GM19025 (cell line): ENCODE data around the gene LRRC14B.
A peak's percentile ranks its signal among the peaks of the same experiment; 100 is the strongest.
"Not testable (repeated sequence)": the region's sequence is repeated elsewhere in the genome, so short reads cannot be mapped to it uniquely, and the experiment has no call there.

Source experiments
- ATAC-seq: cut with Tn5 transposase; IDR thresholded peaks from one replicate; pipeline ENCODE4 v1.9.1; 2021; ENCODE audit warnings: mild to moderate bottlenecking, low read depth, moderate library complexity; ENCODE audit not compliant: unreplicated experiment

Gene LRRC14B

DNA sequence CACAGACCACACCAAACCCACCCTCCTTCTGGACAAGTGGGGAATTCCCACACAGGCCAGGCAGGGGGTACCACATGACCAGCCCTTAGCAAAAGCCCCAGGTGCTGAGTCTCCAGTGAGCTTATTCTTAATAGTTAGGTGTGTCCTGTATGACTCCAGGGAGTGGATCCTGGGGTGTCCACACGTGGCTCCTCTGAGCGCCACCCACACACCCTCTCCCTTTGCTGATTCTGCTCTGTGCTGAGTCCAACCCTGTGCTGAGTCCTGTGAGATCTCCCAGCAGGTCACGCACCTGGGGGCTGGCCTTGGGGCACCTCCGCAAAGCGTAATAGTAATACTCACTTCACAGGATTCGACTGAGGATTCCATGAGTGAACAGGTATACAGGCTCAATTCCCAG is 12.7 kb downstream of the LRRC14B start:
- no peak for ATAC-seq

DNA sequence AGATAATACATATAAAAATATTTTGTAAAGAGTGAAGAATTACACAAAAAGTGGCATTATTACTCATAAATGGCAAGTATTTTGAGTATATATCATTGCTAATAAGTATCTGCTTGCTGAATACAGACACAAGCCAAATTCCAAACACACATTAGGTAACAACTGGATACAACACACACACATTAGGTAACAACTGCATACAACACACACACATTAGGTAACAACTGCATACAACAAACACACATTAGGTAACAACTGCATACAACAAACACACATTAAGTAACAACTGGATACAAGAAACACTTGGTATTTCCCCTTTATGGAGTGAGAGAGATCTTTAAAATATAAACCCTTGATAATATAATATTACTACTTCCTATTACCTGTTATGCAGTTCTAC is 13.2 kb downstream of the LRRC14B start:
- ATAC-seq: no peak

DNA sequence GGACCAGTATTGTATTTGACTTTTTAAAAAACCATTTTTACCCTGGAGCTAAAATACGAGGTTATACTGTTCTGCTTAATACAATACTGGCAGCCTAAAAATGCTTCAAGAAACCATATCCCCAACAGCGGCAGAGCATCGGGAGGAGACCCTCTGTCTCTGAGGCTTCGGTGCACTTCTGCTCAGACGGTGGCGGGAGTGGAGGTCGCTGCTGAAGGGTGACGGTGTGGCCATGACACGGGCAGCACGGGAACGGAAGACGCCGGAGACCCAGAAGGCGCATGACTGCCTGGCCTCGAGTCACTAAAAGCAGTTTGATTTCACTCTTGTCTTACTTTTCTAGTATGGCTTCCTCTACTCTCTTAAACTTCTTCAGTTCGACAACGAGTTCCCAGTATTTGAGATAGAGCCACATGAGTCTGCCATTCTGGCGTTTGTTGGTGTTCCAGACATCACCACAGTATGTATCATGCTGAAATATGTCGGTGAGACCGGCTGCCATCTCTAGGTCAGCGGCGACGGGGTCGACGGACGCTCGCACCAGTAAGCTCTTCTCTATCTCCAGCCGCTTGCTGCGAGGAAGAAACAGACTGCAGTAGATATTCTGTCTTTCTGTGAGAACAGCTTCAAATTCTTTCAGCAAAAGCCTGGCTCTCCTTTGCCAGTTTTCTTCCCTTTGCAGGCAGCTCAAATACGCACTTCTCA is 13.8 kb downstream of the LRRC14B start:
- ATAC-seq: no peak

DNA sequence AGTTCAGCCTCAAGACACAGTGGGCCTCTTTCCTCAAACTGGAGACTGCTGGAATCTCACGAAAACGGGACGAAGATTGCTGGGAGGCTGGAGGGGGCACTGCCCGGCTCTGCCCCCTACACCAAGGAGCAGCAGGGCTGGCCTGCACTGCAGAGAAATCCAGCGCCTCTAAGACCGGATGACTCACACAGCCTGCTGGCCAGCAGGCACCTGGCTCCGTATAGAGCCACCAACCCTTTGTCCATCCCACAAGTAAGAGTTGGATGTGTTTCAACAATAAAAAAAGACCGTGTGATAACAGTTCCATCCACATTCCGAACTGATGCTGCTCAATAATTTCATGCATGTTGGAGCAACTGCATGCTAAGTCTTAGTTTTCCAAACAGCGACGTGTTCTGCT is 15.1 kb downstream of the LRRC14B start:
- no peak for ATAC-seq

- ATAC-seq: no peak
Observed at GRCh38 chr5:206927-207536, 15.7 kb downstream of the LRRC14B start.

DNA sequence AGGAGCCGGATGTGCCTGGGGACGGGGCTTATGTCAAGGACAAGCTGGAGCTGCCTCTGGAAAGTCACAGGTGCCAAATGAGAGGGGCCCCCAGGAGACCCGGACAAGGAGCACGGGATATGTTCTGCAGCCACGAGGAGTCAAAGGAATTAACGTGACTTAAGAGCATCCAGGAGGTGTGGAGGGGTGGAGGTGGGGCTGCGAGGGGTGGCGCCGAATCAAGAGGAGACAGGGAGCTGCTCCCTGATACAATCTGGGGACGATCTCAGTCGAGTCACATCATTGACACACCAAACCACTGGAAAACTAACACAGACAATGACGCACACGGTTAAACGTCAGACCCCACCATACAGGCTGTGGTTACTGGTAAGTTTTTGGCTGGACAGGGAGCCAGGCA is 16.3 kb downstream of the LRRC14B start:
- ATAC-seq: no peak

DNA sequence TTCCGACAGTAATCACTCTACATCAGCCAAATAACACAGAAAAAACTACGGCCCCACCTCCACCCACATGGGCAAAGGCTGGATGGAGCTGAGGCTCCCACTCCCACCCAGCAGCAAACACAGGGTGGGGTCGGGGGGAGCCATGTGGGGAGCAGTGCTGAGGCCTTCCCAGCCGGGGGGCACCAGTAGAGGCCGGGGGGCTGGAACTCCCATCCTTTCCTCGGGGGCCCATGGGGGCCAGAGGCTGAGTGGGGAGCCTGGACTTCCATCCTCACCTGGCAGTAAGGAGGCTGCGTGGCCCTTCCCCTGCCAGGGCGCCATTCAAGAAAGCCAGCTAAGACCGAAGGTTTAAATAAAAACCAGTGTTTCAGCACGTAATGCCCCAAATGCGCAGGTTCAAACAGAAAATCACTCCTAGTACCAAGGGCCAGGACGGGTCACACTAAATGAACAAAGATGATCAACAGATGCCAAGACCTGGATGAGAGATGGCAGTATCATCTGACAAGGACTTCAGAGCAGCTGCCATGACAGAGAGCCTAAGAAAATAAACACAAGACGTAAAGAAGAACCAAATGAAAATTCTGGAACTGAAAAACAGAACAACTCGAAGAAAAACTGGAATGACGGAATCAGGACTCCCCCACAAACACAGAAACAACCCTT is 17.3 kb downstream of the LRRC14B start:
- no peak for ATAC-seq

- no peak for ATAC-seq
Observed at GRCh38 chr5:213803-214395, 22.6 kb downstream of the LRRC14B start.

- not testable (repeated sequence) for ATAC-seq
Observed at GRCh38 chr5:215256-215655, 24.0 kb downstream of the LRRC14B start.

DNA sequence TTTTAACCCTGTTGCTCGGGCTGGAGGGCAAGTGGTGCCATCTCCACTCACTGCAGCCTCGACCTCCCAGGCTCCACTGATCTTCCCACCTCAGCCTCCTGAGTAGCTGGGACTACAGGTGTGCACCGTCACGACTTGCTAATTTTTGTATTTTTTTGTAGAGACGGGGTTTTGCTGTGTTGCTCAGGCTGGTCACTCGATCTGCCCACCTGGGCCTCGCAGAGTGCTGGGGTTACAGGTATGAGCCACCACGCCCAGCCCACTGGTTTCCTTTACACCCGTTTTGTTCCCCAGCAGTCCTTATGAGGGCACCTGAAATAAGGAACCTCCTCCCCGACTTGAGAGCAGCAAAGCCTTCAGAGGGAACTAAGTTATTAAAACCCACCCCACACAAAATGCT is 24.8 kb downstream of the LRRC14B start:
- not testable (repeated sequence) for ATAC-seq

- ATAC-seq: peak; percentile 79
Observed at GRCh38 chr5:217494-218456, 26.5 kb downstream of the LRRC14B start, which contains the start of the genes CCDC127 and SDHA. Gene CCDC127 (minus strand): TSS chr5:218153. CDS start chr5:216849, 1,304 bp downstream. Gene SDHA (plus strand): TSS chr5:218320. CDS start chr5:218356, 36 bp downstream.

GRCh38 chr5:218457-219291 is 27.4 kb downstream of the LRRC14B start:
- peak; percentile 21 for ATAC-seq

DNA sequence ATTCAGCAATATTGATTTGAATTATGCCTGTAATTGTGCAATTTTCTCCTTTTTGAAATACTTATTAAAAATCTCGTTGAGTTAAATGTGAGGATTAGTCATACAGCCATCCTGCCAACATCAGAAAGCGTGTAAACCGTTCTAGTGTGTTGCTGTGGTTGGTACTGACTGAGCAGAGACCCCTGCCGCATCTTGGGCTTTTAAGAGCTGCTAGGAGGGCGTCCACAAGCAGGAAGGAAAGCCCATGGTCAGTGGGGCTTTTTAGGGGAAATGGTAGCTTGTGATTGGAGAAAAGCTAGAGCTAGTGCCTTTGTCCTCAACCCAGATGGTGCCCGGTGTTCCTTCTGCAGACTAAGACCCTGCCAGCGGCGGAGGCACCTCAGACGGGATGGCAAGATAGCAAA is 28.2 kb downstream of the LRRC14B start:
- no peak for ATAC-seq

DNA sequence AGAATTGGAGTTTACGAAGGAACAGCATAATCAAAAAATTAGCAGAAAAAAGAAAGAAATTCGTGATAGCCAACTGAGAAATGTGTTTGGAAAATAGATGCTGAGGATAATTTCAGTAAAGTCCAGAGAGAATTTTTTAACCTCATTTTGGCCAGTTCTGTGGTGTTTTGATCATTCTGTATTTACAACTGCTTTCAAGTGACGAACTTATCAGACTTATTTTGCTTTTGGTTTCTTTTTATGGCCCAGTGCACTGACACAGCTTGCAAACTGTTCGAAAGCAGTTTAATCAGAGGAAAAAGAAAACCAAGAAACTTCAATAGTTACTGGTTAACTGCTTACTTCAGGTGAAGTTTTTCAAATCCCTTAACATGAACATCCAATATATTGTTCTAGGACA is 28.7 kb downstream of the LRRC14B start:
- ATAC-seq: no peak

- not testable (repeated sequence) for ATAC-seq
Observed at GRCh38 chr5:222951-223715, 31.8 kb downstream of the LRRC14B start.

GRCh38 chr5:223791-224190 is 32.5 kb downstream of the LRRC14B start:
- no peak for ATAC-seq

DNA sequence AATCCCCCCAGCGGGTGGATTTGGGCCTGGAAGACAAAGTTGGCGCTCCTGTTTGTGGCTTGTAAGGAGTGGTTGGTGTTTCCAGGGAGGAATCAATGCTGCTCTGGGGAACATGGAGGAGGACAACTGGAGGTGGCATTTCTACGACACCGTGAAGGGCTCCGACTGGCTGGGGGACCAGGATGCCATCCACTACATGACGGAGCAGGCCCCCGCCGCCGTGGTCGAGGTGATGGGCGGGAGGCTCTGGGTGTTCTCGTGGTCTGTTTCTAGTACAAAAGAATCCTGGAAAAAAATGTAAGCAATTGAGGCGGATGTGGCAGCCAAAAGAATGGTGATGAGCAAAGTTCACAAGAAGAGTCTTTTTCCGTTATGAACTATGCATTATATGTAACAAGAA is 34.0 kb downstream of the LRRC14B start:
- no peak for ATAC-seq

GRCh38 chr5:227375-227774 is 36.1 kb downstream of the LRRC14B start:
- not testable (repeated sequence) for ATAC-seq
